HL-60 (cell line): ENCODE data around the gene LHFPL6.

Experiments
- POLR2AphosphoS5 ChIP-seq: IDR thresholded peaks from 2 replicates; pipeline ENCODE4 v1.6.1; 2012; ENCODE audit warnings: low read depth
- SPI1 ChIP-seq: IDR thresholded peaks from 2 replicates; pipeline ENCODE4 v1.6.1; 2012; ENCODE audit warnings: low read depth, mild to moderate bottlenecking, borderline replicate concordance
- TF ChIP-seq, protein P1 (sequence below): IDR thresholded peaks from one replicate; pipeline ENCODE4 v1.5.1; 2011; ENCODE audit warnings: low read length, control low read depth, inconsistent platforms; ENCODE audit not compliant: insufficient read depth
- TF ChIP-seq, protein P2 (sequence below): IDR thresholded peaks from 2 replicates; pipeline ENCODE4 v1.6.1; 2012; ENCODE audit warnings: low read depth; ENCODE audit not compliant: insufficient replicate concordance

DNA sequence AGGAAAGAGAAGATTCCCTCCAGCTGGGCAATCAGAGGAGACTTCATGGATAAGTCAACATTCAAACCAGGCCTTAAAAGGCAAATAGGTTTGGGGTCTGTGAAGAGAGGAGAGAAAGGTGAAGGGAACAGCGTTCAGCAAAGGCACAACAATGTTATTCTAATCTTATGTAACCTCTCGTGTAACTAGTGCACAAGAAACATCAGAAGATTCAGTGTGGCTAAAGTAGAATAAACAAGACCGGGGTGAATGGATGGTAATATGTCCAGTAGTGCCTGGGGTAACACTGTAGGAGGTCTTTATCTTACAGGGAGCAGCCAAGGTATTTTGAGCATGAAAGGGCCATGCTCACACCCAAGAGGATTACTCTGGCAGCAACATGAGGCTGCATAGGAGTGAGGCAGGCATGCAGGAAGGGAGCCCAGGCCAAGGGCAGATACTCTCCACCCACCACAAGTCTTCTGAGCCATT, 24.1 kb downstream of the LHFPL6 start:
- TF ChIP-seq, protein P1, sequence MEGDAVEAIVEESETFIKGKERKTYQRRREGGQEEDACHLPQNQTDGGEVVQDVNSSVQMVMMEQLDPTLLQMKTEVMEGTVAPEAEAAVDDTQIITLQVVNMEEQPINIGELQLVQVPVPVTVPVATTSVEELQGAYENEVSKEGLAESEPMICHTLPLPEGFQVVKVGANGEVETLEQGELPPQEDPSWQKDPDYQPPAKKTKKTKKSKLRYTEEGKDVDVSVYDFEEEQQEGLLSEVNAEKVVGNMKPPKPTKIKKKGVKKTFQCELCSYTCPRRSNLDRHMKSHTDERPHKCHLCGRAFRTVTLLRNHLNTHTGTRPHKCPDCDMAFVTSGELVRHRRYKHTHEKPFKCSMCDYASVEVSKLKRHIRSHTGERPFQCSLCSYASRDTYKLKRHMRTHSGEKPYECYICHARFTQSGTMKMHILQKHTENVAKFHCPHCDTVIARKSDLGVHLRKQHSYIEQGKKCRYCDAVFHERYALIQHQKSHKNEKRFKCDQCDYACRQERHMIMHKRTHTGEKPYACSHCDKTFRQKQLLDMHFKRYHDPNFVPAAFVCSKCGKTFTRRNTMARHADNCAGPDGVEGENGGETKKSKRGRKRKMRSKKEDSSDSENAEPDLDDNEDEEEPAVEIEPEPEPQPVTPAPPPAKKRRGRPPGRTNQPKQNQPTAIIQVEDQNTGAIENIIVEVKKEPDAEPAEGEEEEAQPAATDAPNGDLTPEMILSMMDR, result no peak
- TF ChIP-seq POLR2AphosphoS5 (no peak), SPI1 (no peak)
- TF ChIP-seq, protein P2, sequence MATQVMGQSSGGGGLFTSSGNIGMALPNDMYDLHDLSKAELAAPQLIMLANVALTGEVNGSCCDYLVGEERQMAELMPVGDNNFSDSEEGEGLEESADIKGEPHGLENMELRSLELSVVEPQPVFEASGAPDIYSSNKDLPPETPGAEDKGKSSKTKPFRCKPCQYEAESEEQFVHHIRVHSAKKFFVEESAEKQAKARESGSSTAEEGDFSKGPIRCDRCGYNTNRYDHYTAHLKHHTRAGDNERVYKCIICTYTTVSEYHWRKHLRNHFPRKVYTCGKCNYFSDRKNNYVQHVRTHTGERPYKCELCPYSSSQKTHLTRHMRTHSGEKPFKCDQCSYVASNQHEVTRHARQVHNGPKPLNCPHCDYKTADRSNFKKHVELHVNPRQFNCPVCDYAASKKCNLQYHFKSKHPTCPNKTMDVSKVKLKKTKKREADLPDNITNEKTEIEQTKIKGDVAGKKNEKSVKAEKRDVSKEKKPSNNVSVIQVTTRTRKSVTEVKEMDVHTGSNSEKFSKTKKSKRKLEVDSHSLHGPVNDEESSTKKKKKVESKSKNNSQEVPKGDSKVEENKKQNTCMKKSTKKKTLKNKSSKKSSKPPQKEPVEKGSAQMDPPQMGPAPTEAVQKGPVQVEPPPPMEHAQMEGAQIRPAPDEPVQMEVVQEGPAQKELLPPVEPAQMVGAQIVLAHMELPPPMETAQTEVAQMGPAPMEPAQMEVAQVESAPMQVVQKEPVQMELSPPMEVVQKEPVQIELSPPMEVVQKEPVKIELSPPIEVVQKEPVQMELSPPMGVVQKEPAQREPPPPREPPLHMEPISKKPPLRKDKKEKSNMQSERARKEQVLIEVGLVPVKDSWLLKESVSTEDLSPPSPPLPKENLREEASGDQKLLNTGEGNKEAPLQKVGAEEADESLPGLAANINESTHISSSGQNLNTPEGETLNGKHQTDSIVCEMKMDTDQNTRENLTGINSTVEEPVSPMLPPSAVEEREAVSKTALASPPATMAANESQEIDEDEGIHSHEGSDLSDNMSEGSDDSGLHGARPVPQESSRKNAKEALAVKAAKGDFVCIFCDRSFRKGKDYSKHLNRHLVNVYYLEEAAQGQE, result no peak
